ENCODE results near the gene PDZD2.

The PDZD2 gene

DNA sequence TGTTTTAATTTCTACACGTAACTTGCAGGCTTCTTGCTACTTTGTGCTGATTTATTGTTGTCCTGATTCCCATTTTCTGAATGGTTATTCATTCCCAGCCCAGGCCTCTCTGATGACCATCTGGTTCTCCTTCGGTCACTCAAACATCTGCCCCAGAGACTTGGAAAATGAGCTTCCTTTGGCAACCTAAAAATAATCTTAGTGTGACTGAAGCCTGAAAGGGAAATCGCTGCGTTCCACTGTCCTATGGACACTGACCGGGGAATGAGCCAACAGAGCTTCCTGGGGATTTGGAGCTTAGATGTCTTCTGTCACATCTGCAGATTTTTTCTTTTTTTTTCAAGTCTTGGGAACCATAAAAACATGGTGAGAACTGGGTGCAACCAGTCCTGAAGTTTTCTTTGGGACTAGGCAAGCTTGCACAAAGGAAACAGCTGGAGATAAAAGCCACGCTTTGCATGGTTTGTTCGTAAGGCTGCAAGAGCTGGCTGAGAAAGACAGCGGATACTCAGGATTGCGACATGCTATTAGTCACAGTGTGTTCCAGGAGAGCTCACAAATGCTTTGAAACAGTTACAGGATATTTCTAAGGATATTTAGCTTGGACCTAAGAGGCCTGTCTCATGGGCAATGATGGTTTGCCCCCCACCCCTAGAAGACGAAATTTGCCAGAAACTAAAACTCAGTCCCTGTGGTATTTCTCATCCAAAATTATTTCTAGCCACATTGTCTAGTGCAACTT is 389.0 kb downstream of the PDZD2 start:
- H2AFZ ChIP-seq: no peak overlapping the region
- H3K36me3 ChIP-seq (ENCODE audit: control insufficient read depth, insufficient read depth, low read length): no peaks in the 10 kb centered on the region
- no peaks in the 10 kb centered on the region for H3K27me3 ChIP-seq (ENCODE audit: control insufficient read depth, insufficient read depth, low read length)
- H3K9ac ChIP-seq: no peak overlapping the region
- H3K4me2 ChIP-seq (ENCODE audit: low read length): no peak overlapping the region
- no peaks in the 10 kb centered on the region for H3K79me2 ChIP-seq
- H3K27ac ChIP-seq: no peak overlapping the region
- no peak overlapping the region for H3K4me3 ChIP-seq (ENCODE audit: low read depth, low read length)
- no peaks in the 10 kb centered on the region for H3K9me3 ChIP-seq (ENCODE audit: control insufficient read depth, low read length)
- TF ChIP-seq, protein P1, sequence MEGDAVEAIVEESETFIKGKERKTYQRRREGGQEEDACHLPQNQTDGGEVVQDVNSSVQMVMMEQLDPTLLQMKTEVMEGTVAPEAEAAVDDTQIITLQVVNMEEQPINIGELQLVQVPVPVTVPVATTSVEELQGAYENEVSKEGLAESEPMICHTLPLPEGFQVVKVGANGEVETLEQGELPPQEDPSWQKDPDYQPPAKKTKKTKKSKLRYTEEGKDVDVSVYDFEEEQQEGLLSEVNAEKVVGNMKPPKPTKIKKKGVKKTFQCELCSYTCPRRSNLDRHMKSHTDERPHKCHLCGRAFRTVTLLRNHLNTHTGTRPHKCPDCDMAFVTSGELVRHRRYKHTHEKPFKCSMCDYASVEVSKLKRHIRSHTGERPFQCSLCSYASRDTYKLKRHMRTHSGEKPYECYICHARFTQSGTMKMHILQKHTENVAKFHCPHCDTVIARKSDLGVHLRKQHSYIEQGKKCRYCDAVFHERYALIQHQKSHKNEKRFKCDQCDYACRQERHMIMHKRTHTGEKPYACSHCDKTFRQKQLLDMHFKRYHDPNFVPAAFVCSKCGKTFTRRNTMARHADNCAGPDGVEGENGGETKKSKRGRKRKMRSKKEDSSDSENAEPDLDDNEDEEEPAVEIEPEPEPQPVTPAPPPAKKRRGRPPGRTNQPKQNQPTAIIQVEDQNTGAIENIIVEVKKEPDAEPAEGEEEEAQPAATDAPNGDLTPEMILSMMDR (IDR thresholded peaks at IDR 0.05): no peak
- H3K4me1 ChIP-seq: no peaks in the 10 kb centered on the region

DNA sequence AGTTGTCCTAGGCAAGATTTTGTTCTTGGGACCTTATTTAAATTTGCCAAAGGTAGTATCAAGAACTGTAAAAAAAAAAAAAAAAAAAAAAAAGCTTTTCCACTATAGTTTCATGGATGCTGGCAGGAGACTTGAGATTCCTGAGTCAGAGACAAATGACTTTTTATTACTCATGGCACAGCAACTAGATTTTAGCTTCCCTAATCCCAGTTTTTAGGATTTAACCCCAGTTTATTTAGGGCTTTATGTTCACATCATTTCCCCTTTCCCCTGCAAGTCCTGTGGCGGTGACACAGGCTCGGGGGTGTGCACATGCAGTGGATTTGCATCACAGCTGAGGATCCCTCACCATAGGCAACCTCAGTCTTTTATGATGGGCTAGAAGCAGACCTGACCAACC is 390.3 kb downstream of the PDZD2 start:
- Histone ChIP-seq H3K79me2 (no peaks in the 10 kb centered on the region), H3K36me3 (ENCODE audit: control insufficient read depth, insufficient read depth, low read length) (no peaks in the 10 kb centered on the region), H2AFZ (no peak overlapping the region), H3K4me1 (no peaks in the 10 kb centered on the region), H3K27ac (no peak overlapping the region), H3K9ac (no peak overlapping the region), H3K9me3 (ENCODE audit: control insufficient read depth, low read length) (no peaks in the 10 kb centered on the region), H3K4me2 (ENCODE audit: low read length) (no peak overlapping the region), H3K4me3 (ENCODE audit: low read depth, low read length) (no peak overlapping the region), H3K27me3 (ENCODE audit: control insufficient read depth, insufficient read depth, low read length) (no peaks in the 10 kb centered on the region)
- TF ChIP-seq, protein P1 (IDR thresholded peaks at IDR 0.05): no peak

DNA sequence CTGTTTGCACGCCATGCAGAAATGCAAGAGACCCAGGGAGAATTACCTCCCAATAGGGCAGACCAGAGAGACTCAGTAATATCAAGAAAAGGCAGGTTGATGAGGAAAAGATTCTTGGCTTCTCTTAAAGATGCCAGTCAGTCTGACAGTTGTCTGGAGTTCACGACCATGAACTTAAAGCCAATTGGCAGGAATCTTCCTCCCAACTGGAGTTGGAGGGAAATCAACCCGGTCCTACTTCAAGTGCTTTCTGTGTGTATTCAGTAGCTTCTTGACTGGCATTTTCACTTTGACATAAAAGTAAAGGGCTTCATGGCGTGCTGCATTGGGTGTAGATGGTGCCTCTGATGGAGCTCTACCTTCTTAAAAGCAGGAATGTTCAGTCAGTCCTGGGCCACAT is 390.9 kb downstream of the PDZD2 start:
- no peak overlapping the region for H3K27ac ChIP-seq
- H3K36me3 ChIP-seq (ENCODE audit: control insufficient read depth, insufficient read depth, low read length): no peaks in the 10 kb centered on the region
- H3K4me2 ChIP-seq (ENCODE audit: low read length): no peak overlapping the region
- no peak overlapping the region for H3K9ac ChIP-seq
- TF ChIP-seq, protein P1 (IDR thresholded peaks at IDR 0.05): no peak
- H3K79me2 ChIP-seq: no peaks in the 10 kb centered on the region
- no peaks in the 10 kb centered on the region for H3K27me3 ChIP-seq (ENCODE audit: control insufficient read depth, insufficient read depth, low read length)
- no peaks in the 10 kb centered on the region for H3K9me3 ChIP-seq (ENCODE audit: control insufficient read depth, low read length)
- H3K4me1 ChIP-seq: no peaks in the 10 kb centered on the region
- no peak overlapping the region for H3K4me3 ChIP-seq (ENCODE audit: low read depth, low read length)
- no peak overlapping the region for H2AFZ ChIP-seq

DNA sequence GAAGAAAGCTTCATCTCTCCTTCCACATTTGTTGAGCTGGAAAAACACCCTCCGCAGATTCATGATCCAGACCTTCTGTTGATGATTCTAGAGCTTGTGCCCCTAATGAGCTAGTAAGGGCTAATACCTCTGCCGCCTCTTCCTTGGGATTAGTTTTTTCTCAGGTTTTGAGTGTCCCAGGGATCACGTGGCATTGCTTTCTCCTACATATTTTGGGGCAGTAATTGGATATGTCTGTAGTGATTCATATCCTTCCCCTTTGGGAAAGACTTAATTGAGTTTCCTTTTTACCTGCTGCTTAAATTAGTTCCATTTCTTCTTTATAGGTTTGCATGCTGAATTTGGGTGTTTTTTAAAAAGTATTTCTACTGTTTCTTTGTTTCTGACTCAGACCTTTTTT is 391.3 kb downstream of the PDZD2 start:
- no peaks in the 10 kb centered on the region for H3K27me3 ChIP-seq (ENCODE audit: control insufficient read depth, insufficient read depth, low read length)
- no peaks in the 10 kb centered on the region for H3K36me3 ChIP-seq (ENCODE audit: control insufficient read depth, insufficient read depth, low read length)
- TF ChIP-seq, protein P1 (IDR thresholded peaks at IDR 0.05): no peak
- no peak overlapping the region for H3K4me2 ChIP-seq (ENCODE audit: low read length)
- no peak overlapping the region for H2AFZ ChIP-seq
- H3K9me3 ChIP-seq (ENCODE audit: control insufficient read depth, low read length): no peaks in the 10 kb centered on the region
- H3K4me3 ChIP-seq (ENCODE audit: low read depth, low read length): no peak overlapping the region
- H3K4me1 ChIP-seq: no peaks in the 10 kb centered on the region
- no peak overlapping the region for H3K27ac ChIP-seq
- H3K9ac ChIP-seq: no peak overlapping the region
- H3K79me2 ChIP-seq: no peaks in the 10 kb centered on the region

- Histone ChIP-seq H3K4me2 (ENCODE audit: low read length) (no peak overlapping the region), H2AFZ (no peak overlapping the region), H3K9me3 (ENCODE audit: control insufficient read depth, low read length) (no peaks in the 10 kb centered on the region), H3K27ac (no peak overlapping the region), H3K79me2 (no peaks in the 10 kb centered on the region), H3K27me3 (ENCODE audit: control insufficient read depth, insufficient read depth, low read length) (no peaks in the 10 kb centered on the region), H3K4me3 (ENCODE audit: low read depth, low read length) (no peak overlapping the region), H3K9ac (no peak overlapping the region), H3K36me3 (ENCODE audit: control insufficient read depth, insufficient read depth, low read length) (no peaks in the 10 kb centered on the region), H3K4me1 (no peaks in the 10 kb centered on the region)
- TF ChIP-seq, protein P1 (IDR thresholded peaks at IDR 0.05): no peak
These were observed 391.8 kb downstream of the PDZD2 start for GRCh38 chr5:32030686-32031085.
